A673 (cell line): ENCODE results near the gene ENOX2.

Experiments used
- EZH2 ChIP-seq: fragments of 200-600 bp; sonication (generic); IDR thresholded peaks from 2 replicates; pipeline ENCODE4 v1.6.1; 2017; ENCODE audit warnings: borderline replicate concordance, low read depth, mild to moderate bottlenecking, mixed read lengths, antibody characterized with exemption, low read length; ENCODE audit not compliant: poor library complexity, severe bottlenecking
- TF ChIP-seq, protein P1 (sequence below): fragments of 300-800, 200-600 bp; sonication (generic); conservative IDR thresholded peaks from 2 replicates; pipeline ENCODE4 v1.5.1; 2017; ENCODE audit warnings: low read depth, mild to moderate bottlenecking, antibody characterized with exemption, low read length, moderate library complexity, mixed read lengths

DNA sequence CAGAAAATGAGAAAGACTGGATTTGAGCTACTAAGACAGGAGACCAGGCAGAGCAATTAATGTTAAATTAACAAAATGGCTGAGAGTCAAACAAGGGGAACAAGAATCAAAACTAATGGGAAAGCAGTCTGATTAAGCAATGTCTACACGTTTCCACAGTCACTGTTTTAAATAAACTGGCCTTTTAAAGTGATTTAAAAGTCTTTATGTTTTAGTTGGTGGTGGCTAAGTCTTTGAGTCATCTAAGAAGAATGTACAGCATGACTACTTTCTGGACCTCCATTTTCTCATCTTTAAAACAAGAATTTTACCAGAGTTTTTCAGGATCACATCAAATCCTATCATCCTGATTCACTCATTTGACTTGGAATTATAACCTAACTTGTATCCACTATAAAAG lies 233.8 kb downstream of the ENOX2 start:
- TF ChIP-seq, protein P1, sequence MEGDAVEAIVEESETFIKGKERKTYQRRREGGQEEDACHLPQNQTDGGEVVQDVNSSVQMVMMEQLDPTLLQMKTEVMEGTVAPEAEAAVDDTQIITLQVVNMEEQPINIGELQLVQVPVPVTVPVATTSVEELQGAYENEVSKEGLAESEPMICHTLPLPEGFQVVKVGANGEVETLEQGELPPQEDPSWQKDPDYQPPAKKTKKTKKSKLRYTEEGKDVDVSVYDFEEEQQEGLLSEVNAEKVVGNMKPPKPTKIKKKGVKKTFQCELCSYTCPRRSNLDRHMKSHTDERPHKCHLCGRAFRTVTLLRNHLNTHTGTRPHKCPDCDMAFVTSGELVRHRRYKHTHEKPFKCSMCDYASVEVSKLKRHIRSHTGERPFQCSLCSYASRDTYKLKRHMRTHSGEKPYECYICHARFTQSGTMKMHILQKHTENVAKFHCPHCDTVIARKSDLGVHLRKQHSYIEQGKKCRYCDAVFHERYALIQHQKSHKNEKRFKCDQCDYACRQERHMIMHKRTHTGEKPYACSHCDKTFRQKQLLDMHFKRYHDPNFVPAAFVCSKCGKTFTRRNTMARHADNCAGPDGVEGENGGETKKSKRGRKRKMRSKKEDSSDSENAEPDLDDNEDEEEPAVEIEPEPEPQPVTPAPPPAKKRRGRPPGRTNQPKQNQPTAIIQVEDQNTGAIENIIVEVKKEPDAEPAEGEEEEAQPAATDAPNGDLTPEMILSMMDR, result no peak
- TF ChIP-seq EZH2, result no peak
